GM19372 (cell line): ENCODE results near the gene SATB2.

Experiments used
- ATAC-seq: cut with Tn5 transposase; IDR thresholded peaks from one replicate; pipeline ENCODE4 v1.9.1; 2021; ENCODE audit warnings: mild to moderate bottlenecking, low read depth, moderate library complexity; ENCODE audit not compliant: unreplicated experiment

Gene SATB2

GRCh38 chr2:199455210-199455544 lies 2.6 kb downstream of the SATB2 start:
- no peak for ATAC-seq

GRCh38 chr2:199452991-199453379 lies 4.8 kb downstream of the SATB2 start:
- no peak for ATAC-seq

GRCh38 chr2:199452260-199452990 lies 5.3 kb downstream of the SATB2 start:
- ATAC-seq, result no peak

- no peak for ATAC-seq
Measured at GRCh38 chr2:199449956-199450355, 7.8 kb downstream of the SATB2 start.

- no peak for ATAC-seq
Measured at GRCh38 chr2:199449455-199449854, 8.3 kb downstream of the SATB2 start.

- no peak for ATAC-seq
Measured at GRCh38 chr2:199446996-199447576, 10.7 kb downstream of the SATB2 start.

GRCh38 chr2:199444749-199445148 lies 13.0 kb downstream of the SATB2 start:
- no peak for ATAC-seq

- no peak for ATAC-seq
Measured at GRCh38 chr2:199443589-199444130, 14.1 kb downstream of the SATB2 start.

GRCh38 chr2:199442173-199442572 lies 15.6 kb downstream of the SATB2 start:
- ATAC-seq, result no peak

GRCh38 chr2:199441759-199442158 lies 16.0 kb downstream of the SATB2 start:
- no peak for ATAC-seq

- no peak for ATAC-seq
Measured at GRCh38 chr2:199440118-199440517, 17.6 kb downstream of the SATB2 start.

- ATAC-seq, result no peak
Measured at GRCh38 chr2:199439542-199439941, 18.2 kb downstream of the SATB2 start.

GRCh38 chr2:199439066-199439465 lies 18.7 kb downstream of the SATB2 start:
- no peak for ATAC-seq

- ATAC-seq, result no peak
Measured at GRCh38 chr2:199434555-199434954, 23.2 kb downstream of the SATB2 start.

GRCh38 chr2:199433204-199433832 lies 24.4 kb downstream of the SATB2 start:
- ATAC-seq, result no peak

GRCh38 chr2:199431746-199432213 lies 26.0 kb downstream of the SATB2 start:
- no peak for ATAC-seq

GRCh38 chr2:199430214-199430613 lies 27.5 kb downstream of the SATB2 start:
- no peak for ATAC-seq

- ATAC-seq, result no peak
Measured at GRCh38 chr2:199428291-199428690, 29.4 kb downstream of the SATB2 start.

- ATAC-seq, result no peak
Measured at GRCh38 chr2:199424160-199424559, 33.6 kb downstream of the SATB2 start.

- ATAC-seq, result no peak
Measured at GRCh38 chr2:199419428-199419827, 38.3 kb downstream of the SATB2 start.

- ATAC-seq, result no peak
Measured at GRCh38 chr2:199414465-199414864, 43.3 kb downstream of the SATB2 start.

GRCh38 chr2:199414001-199414400 lies 43.7 kb downstream of the SATB2 start:
- no peak for ATAC-seq
